H1 (cell line): ENCODE results near the gene ARG2. TPM values are rescaled to one million over a fixed set of nuclear protein-coding genes. Genes with fewer than 3 reads are reported as not detected.
A peak's percentile ranks its signal among the peaks of the same experiment; 100 is the strongest.

ENCODE experiments used
- BRCA1 ChIP-seq: IDR thresholded peaks from 2 replicates; pipeline ENCODE4 v1.6.1; 2012; ENCODE audit warnings: low read depth, low read length, improper control_type of control experiment
- EP300 ChIP-seq, 2 experiments: IDR thresholded peaks; 1 replicate in 1 of 2; 2 replicates in 1 of 2; pipeline ENCODE4 v1.6.1; 2011 to 2012; ENCODE audit warnings: low read depth in 2 of 2, low read length in 2 of 2, mild to moderate bottlenecking in 2 of 2, borderline replicate concordance in 1 of 2, inconsistent platforms in 1 of 2, moderate library complexity in 1 of 2
- RXRA ChIP-seq: IDR thresholded peaks from 2 replicates; pipeline ENCODE4 v1.6.1; 2011; ENCODE audit warnings: low read depth, mild to moderate bottlenecking, low read length, moderate library complexity; ENCODE audit not compliant: insufficient read depth
- TBP ChIP-seq: IDR thresholded peaks from 2 replicates; pipeline ENCODE4 v1.6.1; 2011; ENCODE audit warnings: low read depth, low read length, improper control_type of control experiment
- polyA plus RNA-seq, 7 experiments: library from polyadenylated mRNA; depleted of rRNA in 3 of 7; stranded (reverse) in 5 of 7; unstranded in 2 of 7; fragments of >200 nt in 5 of 7; fragments of 200-250 nt in 2 of 7; gene quantifications; 1 replicate in 5 of 7; 2 replicates in 1 of 7; 4 replicates in 1 of 7; pipeline versions ENCODE4 v1.2.1 to v1.2.3, GENCODE V29; 2011 to 2013; ENCODE audit warnings: missing spikeins in 2 of 7, mixed read lengths in 2 of 7
- total RNA-seq: library from RNA; stranded (reverse); fragmentation: NEBNext Ultra II Directional; extraction: Animal tissue kit (Norgen Biotek cat#: 25700); gene quantifications from 2 replicates; pipeline ENCODE4 v1.2.1, GENCODE V29; 2021

The ARG2 gene
- total and polyA plus RNA-seq, 2 of the 8 experiments (the other 6 are each of a cell fraction or from before 2014, with no cell fraction given) = 49.9 to 59.1 TPM

- TF ChIP-seq EP300 (IDR thresholded peaks at IDR 0.05; ENCODE audit: borderline replicate concordance in 1 of 2, low read depth in 2 of 2, low read length in 2 of 2) (no peak), BRCA1 (no peak), TBP (peak; percentile 61), RXRA (no peak)
Observed at GRCh38 chr14:67694791-67695393, 75.2 kb downstream of the ARG2 start (continued).
